Neural progenitor cell (in vitro differentiated cells): ENCODE data around the gene KDM2A. TPM values are rescaled to one million over a fixed set of nuclear protein-coding genes. Genes with fewer than 3 reads are reported as not detected.

Experiments used
- DNase-seq: peaks from one replicate; pipeline ENCODE4 v3.0.0-alpha.2; 2016; ENCODE audit warnings: low spot score
- H2AFZ ChIP-seq: fragments of 200-600 bp; sonication (generic); replicated peaks from 2 replicates; pipeline ENCODE4 v1.6.1; 2016; ENCODE audit warnings: antibody characterized with exemption
- H3F3A ChIP-seq: fragments of 200-600 bp; sonication (generic); 2 replicates; pipeline ENCODE4 v1.6.1; 2016; ENCODE audit warnings: antibody characterized with exemption, low read depth
- H3K27ac ChIP-seq: fragments of 200-600 bp; sonication (generic); 2 replicates; pipeline ENCODE4 v1.5.1; 2016; ENCODE audit warnings: mild to moderate bottlenecking
- H3K27me3 ChIP-seq: fragments of 200-600 bp; sonication (generic); 2 replicates; pipeline ENCODE4 v1.6.1; 2016; ENCODE audit warnings: mild to moderate bottlenecking, moderate library complexity
- H3K36me3 ChIP-seq: fragments of 200-600 bp; sonication (generic); 2 replicates; pipeline ENCODE4 v1.5.1; 2016
- H3K4me1 ChIP-seq: fragments of 200-600 bp; sonication (generic); 2 replicates; pipeline ENCODE4 v1.6.1; 2016; ENCODE audit warnings: mixed run types
- H3K4me2 ChIP-seq: fragments of 200-600 bp; sonication (generic); 2 replicates; pipeline ENCODE4 v1.6.1; 2016
- H3K4me3 ChIP-seq: fragments of 200-600 bp; sonication (generic); 2 replicates; pipeline ENCODE4 v1.5.1; 2016
- H3K79me2 ChIP-seq: fragments of 200-600 bp; sonication (generic); 2 replicates; pipeline ENCODE4 v1.6.1; 2016; ENCODE audit warnings: low read depth
- H3K9ac ChIP-seq: fragments of 200-600 bp; sonication (generic); 2 replicates; pipeline ENCODE4 v1.6.1; 2016
- H3K9me3 ChIP-seq: fragments of 200-600 bp; sonication (generic); 2 replicates; pipeline ENCODE4 v1.5.1; 2016; ENCODE audit warnings: low read depth
- H4K20me1 ChIP-seq: fragments of 200-600 bp; sonication (generic); 2 replicates; pipeline ENCODE4 v1.6.1; 2016; ENCODE audit warnings: low read depth
- H3K27ac Mint-ChIP-seq: 3 replicates; pipeline ENCODE4 v1.8.0; 2021; ENCODE audit warnings: mixed read lengths
- H3K27me3 Mint-ChIP-seq: 2 replicates; pipeline ENCODE4 v1.8.0; 2022; ENCODE audit warnings: low read depth, mild to moderate bottlenecking, inconsistent platforms, moderate library complexity, mixed read lengths; ENCODE audit not compliant: insufficient read depth
- H3K36me3 Mint-ChIP-seq: 3 replicates; pipeline ENCODE4 v1.8.0; 2021; ENCODE audit warnings: mixed read lengths
- H3K4me1 Mint-ChIP-seq: 3 replicates; pipeline ENCODE4 v1.8.0; 2021; ENCODE audit warnings: mixed read lengths
- H3K4me3 Mint-ChIP-seq: 3 replicates; pipeline ENCODE4 v1.8.0; 2021; ENCODE audit warnings: mild to moderate bottlenecking, moderate library complexity, mixed read lengths
- H3K9me3 Mint-ChIP-seq: 3 replicates; pipeline ENCODE4 v1.8.0; 2020; ENCODE audit warnings: mixed read lengths
- CTCF ChIP-seq: fragments of 200-600 bp; sonication (generic); IDR thresholded peaks from 2 replicates; pipeline ENCODE4 v1.5.1; 2017; ENCODE audit warnings: antibody characterized with exemption, mild to moderate bottlenecking
- EZH2 ChIP-seq: fragments of 200-600 bp; sonication (generic); IDR thresholded peaks from 2 replicates; pipeline ENCODE4 v1.6.1; 2017; ENCODE audit warnings: antibody characterized with exemption, mild to moderate bottlenecking, moderate library complexity
- EZH2phosphoT487 ChIP-seq: fragments of 200-600 bp; sonication (generic); IDR thresholded peaks from 2 replicates; pipeline ENCODE4 v1.6.1; 2017; ENCODE audit warnings: antibody characterized with exemption
- total RNA-seq: library from RNA; depleted of rRNA; stranded (reverse); fragments of >200 nt; gene quantifications from 2 replicates; pipeline ENCODE4 v1.2.3, GENCODE V29; 2015; ENCODE audit warnings: low replicate concordance

KDM2A gene
- total RNA-seq, 1 donor from 2014 or later: 49.5 TPM

DNA sequence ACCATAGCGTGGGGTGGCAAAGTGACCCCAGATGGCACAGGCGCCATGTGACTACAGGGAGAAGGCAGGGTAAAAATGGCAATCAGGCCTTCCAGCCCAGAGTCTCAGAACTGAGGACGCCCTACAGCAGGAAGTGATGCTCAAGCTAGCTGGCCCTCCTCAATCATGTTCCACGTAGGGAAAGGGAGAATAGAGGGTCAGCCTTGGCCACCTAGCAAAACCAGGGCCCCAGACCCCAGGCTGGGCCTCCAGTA lies 169.1 kb downstream of the KDM2A start:
- Mint-ChIP-seq H3K27me3 (peaks cover 12% of the 10 kb centered on the region), H3K4me1 (peaks cover 17% of the 10 kb centered on the region), H3K9me3 (no peaks in the 10 kb centered on the region), H3K4me3 (peak overlapping the region; percentile 81), H3K27ac (no peak overlapping the region), H3K36me3 (peaks cover 8% of the 10 kb centered on the region)
- no peak overlapping the region for H3K9ac ChIP-seq
- no peak for DNase-seq
- TF ChIP-seq CTCF (no peak), EZH2 (no peak), EZH2phosphoT487 (no peak)
- no peaks in the 10 kb centered on the region for H4K20me1 ChIP-seq
- peak overlapping the region; percentile 68 for H3K4me3 ChIP-seq
- no peaks in the 10 kb centered on the region for H3K36me3 ChIP-seq
- no peaks in the 10 kb centered on the region for H3K27me3 ChIP-seq
- peak overlapping the region; percentile 93 for H3K4me2 ChIP-seq
- H3K27ac ChIP-seq: peak overlapping the region; percentile 71
- peak overlapping the region; percentile 52 for H2AFZ ChIP-seq
- peaks cover 11% of the 10 kb centered on the region for H3K4me1 ChIP-seq
- H3K9me3 ChIP-seq: no peaks in the 10 kb centered on the region
- peaks cover 21% of the 10 kb centered on the region for H3F3A ChIP-seq
- peaks cover 15% of the 10 kb centered on the region for H3K79me2 ChIP-seq

- Histone ChIP-seq H3K27me3 (no peaks in the 10 kb centered on the region), H3K36me3 (no peaks in the 10 kb centered on the region), H3K79me2 (peaks cover 15% of the 10 kb centered on the region), H3K4me2 (peak overlapping the region; percentile 93), H3K27ac (peak overlapping the region; percentile 71), H3K4me1 (peaks cover 11% of the 10 kb centered on the region), H3K9me3 (no peaks in the 10 kb centered on the region), H3K4me3 (peak overlapping the region; percentile 68), H3K9ac (peak overlapping the region; percentile 53), H2AFZ (peak overlapping the region; percentile 52), H3F3A (peaks cover 21% of the 10 kb centered on the region), H4K20me1 (no peaks in the 10 kb centered on the region)
- Mint-ChIP-seq H3K36me3 (peaks cover 11% of the 10 kb centered on the region), H3K9me3 (no peaks in the 10 kb centered on the region), H3K27ac (no peak overlapping the region), H3K4me1 (peaks cover 17% of the 10 kb centered on the region), H3K4me3 (peak overlapping the region; percentile 81), H3K27me3 (peaks cover 12% of the 10 kb centered on the region)
- TF ChIP-seq CTCF: peak; percentile 53
- no peak for TF ChIP-seq EZH2phosphoT487
- no peak for TF ChIP-seq EZH2
- DNase-seq: peak; percentile 97
Observed at GRCh38 chr11:67288452-67289225, 169.6 kb downstream of the KDM2A start.

GRCh38 chr11:67289226-67289650 lies 170.2 kb downstream of the KDM2A start, which contains the start of gene ANKRD13D:
TSS of gene ANKRD13D (plus strand) at chr11:67289303. CDS start at chr11:67289461, 158 bp downstream.
- Histone ChIP-seq H3K27me3 (no peaks in the 10 kb centered on the region), H3K4me2 (peak within 1 kb of the TSS; percentile 99), H3K36me3 (no peaks in the 10 kb centered on the region), H3K79me2 (peaks cover 15% of the 10 kb centered on the region), H3K9me3 (no peaks in the 10 kb centered on the region), H4K20me1 (no peaks in the 10 kb centered on the region), H3K4me3 (peak within 1 kb of the TSS; percentile 68), H3K9ac (peak within 1 kb of the TSS; percentile 70), H2AFZ (peak within 1 kb of the TSS; percentile 52), H3K4me1 (peaks cover 11% of the 10 kb centered on the region), H3F3A (peaks cover 21% of the 10 kb centered on the region), H3K27ac (peak within 1 kb of the TSS; percentile 71)
- TF ChIP-seq EZH2phosphoT487: no peak
- TF ChIP-seq EZH2: no peak
- TF ChIP-seq CTCF: no peak
- peaks cover 4% of the 10 kb centered on the region for H3K9me3 Mint-ChIP-seq
- no peak for DNase-seq
- H3K36me3 Mint-ChIP-seq: peaks cover 17% of the 10 kb centered on the region
- H3K27me3 Mint-ChIP-seq: peaks cover 9% of the 10 kb centered on the region
- H3K27ac Mint-ChIP-seq: peak within 1 kb of the TSS; percentile 83
- H3K4me1 Mint-ChIP-seq: peaks cover 17% of the 10 kb centered on the region
- peak within 1 kb of the TSS; percentile 95 for H3K4me3 Mint-ChIP-seq
